Thymus (tissue), 11 donors: ENCODE measurements around the gene TSPO2. TPM values are rescaled to one million over a fixed set of nuclear protein-coding genes. Genes with fewer than 3 reads are reported as not detected.

ENCODE experiments used
- DNase-seq, 9 donors: peaks; one replicate each; pipeline ENCODE4 v3.0.0-alpha.2; 2013; ENCODE audit warnings: low spot score in 9 of 9, low read depth in 6 of 9, missing footprints in 1 of 9
- H3K27ac ChIP-seq, 2 donors: one replicate each; pipeline ENCODE4 v1.5.1; 2013; ENCODE audit warnings: control low read depth in 1 of 2, low read depth in 1 of 2, low read length in 1 of 2, mild to moderate bottlenecking in 1 of 2, moderate library complexity in 1 of 2
- H3K27me3 ChIP-seq, 2 donors: one replicate each; pipeline ENCODE4 v1.5.1; 2013; ENCODE audit warnings: low read length in 1 of 2; ENCODE audit not compliant: control insufficient read depth in 2 of 2, insufficient read depth in 1 of 2
- H3K36me3 ChIP-seq, 2 donors: one replicate each; pipeline ENCODE4 v1.5.1; 2013; ENCODE audit warnings: low read length in 1 of 2, mild to moderate bottlenecking in 1 of 2, moderate library complexity in 1 of 2; ENCODE audit not compliant: control insufficient read depth in 2 of 2, insufficient read depth in 2 of 2
- H3K4me1 ChIP-seq, 2 donors: one replicate each; pipeline ENCODE4 v1.5.1; 2013; ENCODE audit warnings: low read length in 2 of 2; ENCODE audit not compliant: control insufficient read depth in 2 of 2, insufficient read depth in 2 of 2
- H3K4me3 ChIP-seq, 2 donors: one replicate each; pipeline ENCODE4 v1.5.1; 2013; ENCODE audit warnings: low read length in 2 of 2, control low read depth in 1 of 2, mild to moderate bottlenecking in 1 of 2
- H3K9me3 ChIP-seq, 2 donors: one replicate each; pipeline ENCODE4 v1.5.1; 2013; ENCODE audit warnings: low read length in 1 of 2, mild to moderate bottlenecking in 1 of 2; ENCODE audit not compliant: control insufficient read depth in 2 of 2, insufficient read depth in 1 of 2
- WGBS: extraction: QIAGEN DNeasy Blood & Tissue Kit; methylation state at CpG from one replicate; pipeline ENCODE4 v1.1.7; 2013; 5-methylcytosine and 5-hydroxymethylcytosine counted together
- polyA plus RNA-seq: library from polyadenylated mRNA; stranded (reverse); fragments of 200-250 nt; gene quantifications from one replicate; pipeline ENCODE4 v1.2.3, GENCODE V29; 2013
- total RNA-seq: library from RNA; stranded (reverse); fragments of 120-200 nt; gene quantifications from one replicate; pipeline ENCODE4 v1.2.4, GENCODE V29; 2013
- donor health status: healthy.

Gene TSPO2
- total and polyA plus RNA-seq, 2 donors, result 0.09 to 0.38 TPM

- peaks cover 19 to 23% of the 10 kb centered on the region in 2 donors for H3K4me1 ChIP-seq
- peaks cover 9 to 22% of the 10 kb centered on the region in 2 donors for H3K36me3 ChIP-seq
- no peak overlapping the region for H3K27ac ChIP-seq
- H3K4me3 ChIP-seq, result no peak overlapping the region
- H3K27me3 ChIP-seq, result no peaks in the 10 kb centered on the region
- H3K9me3 ChIP-seq, result no peaks in the 10 kb centered on the region
- DNase-seq, result no peak
- 92% methylated on average over 4 of the region's 4 CpGs for WGBS
Observed at GRCh38 chr6:41075651-41076626, 33.7 kb downstream of the TSPO2 start.

GRCh38 chr6:41077536-41077935 lies 35.3 kb downstream of the TSPO2 start:
- H3K27me3 ChIP-seq, result no peaks in the 10 kb centered on the region
- no peak overlapping the region for H3K27ac ChIP-seq
- H3K4me1 ChIP-seq, result peaks cover 16 to 20% of the 10 kb centered on the region in 2 donors
- no peaks in the 10 kb centered on the region for H3K9me3 ChIP-seq
- H3K36me3 ChIP-seq, result peaks cover 9 to 33% of the 10 kb centered on the region in 2 donors
- 98% methylated on average over 2 of the region's 2 CpGs for WGBS
- no peak for DNase-seq
- no peak overlapping the region for H3K4me3 ChIP-seq

GRCh38 chr6:41078101-41078500 lies 35.8 kb downstream of the TSPO2 start:
- H3K9me3 ChIP-seq, result no peaks in the 10 kb centered on the region
- no peak overlapping the region for H3K4me3 ChIP-seq
- WGBS, result over 99% methylated on average over 3 of the region's 3 CpGs
- no peak for DNase-seq
- H3K4me1 ChIP-seq, result peaks cover 16 to 20% of the 10 kb centered on the region in 2 donors
- no peak overlapping the region for H3K27ac ChIP-seq
- H3K27me3 ChIP-seq, result no peaks in the 10 kb centered on the region
- H3K36me3 ChIP-seq, result peaks cover 9 to 37% of the 10 kb centered on the region in 2 donors

- H3K27me3 ChIP-seq, result no peaks in the 10 kb centered on the region
- peaks cover 12 to 47% of the 10 kb centered on the region in 2 donors for H3K36me3 ChIP-seq
- WGBS, result 98% methylated on average over 1 of the region's 1 CpG
Observed at GRCh38 chr6:41079080-41079479, 36.8 kb downstream of the TSPO2 start.

GRCh38 chr6:41080621-41081020 lies 38.4 kb downstream of the TSPO2 start:
- peak overlapping the region in 1 of 2 donors; percentile 25 for H3K27ac ChIP-seq
- peaks cover 6 to 10% of the 10 kb centered on the region in 2 donors for H3K4me1 ChIP-seq
- peak in 2 of 9 donors; percentile 28 to 34 for DNase-seq
- H3K27me3 ChIP-seq, result no peaks in the 10 kb centered on the region
- peaks cover 15 to 60% of the 10 kb centered on the region in 2 donors for H3K36me3 ChIP-seq
- H3K4me3 ChIP-seq, result no peak overlapping the region
- WGBS, result 90% methylated on average over 2 of the region's 2 CpGs
- H3K9me3 ChIP-seq, result no peaks in the 10 kb centered on the region

More at GRCh38 chr6:41079080-41079479, 36.8 kb downstream of the TSPO2 start:
- Histone ChIP-seq H3K27ac (no peak overlapping the region), H3K9me3 (no peaks in the 10 kb centered on the region), H3K4me1 (peaks cover 14 to 18% of the 10 kb centered on the region in 2 donors), H3K4me3 (no peak overlapping the region)
- no peak for DNase-seq

GRCh38 chr6:41083072-41083471 lies 40.8 kb downstream of the TSPO2 start:
- no peak overlapping the region for H3K4me3 ChIP-seq

GRCh38 chr6:41085182-41085581 lies 42.9 kb downstream of the TSPO2 start:
- no peak for DNase-seq
- Histone ChIP-seq H3K9me3 (no peaks in the 10 kb centered on the region), H3K27ac (no peak overlapping the region), H3K36me3 (peaks cover 29 to 69% of the 10 kb centered on the region in 2 donors), H3K4me3 (no peak overlapping the region), H3K4me1 (peaks cover 0 to 3% of the 10 kb centered on the region in 2 donors), H3K27me3 (no peaks in the 10 kb centered on the region)

More at GRCh38 chr6:41083072-41083471, 40.8 kb downstream of the TSPO2 start:
- H3K4me1 ChIP-seq, result peaks cover 0 to 3% of the 10 kb centered on the region in 2 donors
- no peaks in the 10 kb centered on the region for H3K9me3 ChIP-seq
- H3K36me3 ChIP-seq, result peaks cover 18 to 73% of the 10 kb centered on the region in 2 donors
- DNase-seq, result no peak
- no peaks in the 10 kb centered on the region for H3K27me3 ChIP-seq
- H3K27ac ChIP-seq, result no peak overlapping the region

- Histone ChIP-seq H3K4me3 (no peak overlapping the region), H3K36me3 (peaks cover 48 to 75% of the 10 kb centered on the region in 2 donors), H3K27me3 (no peaks in the 10 kb centered on the region), H3K27ac (no peak overlapping the region), H3K4me1 (no peaks in the 10 kb centered on the region), H3K9me3 (no peaks in the 10 kb centered on the region)
- 95% methylated on average over 4 of the region's 4 CpGs for WGBS
- no peak for DNase-seq
Observed at GRCh38 chr6:41088451-41088850, 46.2 kb downstream of the TSPO2 start.
